HEK293 (cell line): Measurements from ENCODE around the gene CC2D1A.

Experiments
- CTCF ChIA-PET: fragments of 350-600 bp; formaldehyde crosslinking; extraction: SDS; loops from one replicate; lab custom pipeline; 2021; ENCODE audit warnings: antibody characterized with exemption; lab: Yijun Ruan, JAX
- POLR2A ChIA-PET: fragments of 300-600 bp; formaldehyde crosslinking; extraction: SDS; loops from one replicate; lab custom pipeline; 2020; ENCODE audit warnings: antibody characterized with exemption, inconsistent platforms; lab: Yijun Ruan, JAX
- H3K27ac ChIP-seq: fragments of 200-500 bp; sonication (Bioruptor generic); 2 replicates; pipeline ENCODE4 v1.5.1; 2014; ENCODE audit warnings: low read depth, low read length, control low read depth, inconsistent platforms; ENCODE audit errors: extremely low read depth
- H3K36me3 ChIP-seq, 2 experiments: fragments of 200-500 bp in 1 of 2; sonication (Bioruptor generic) in 1 of 2; 1 replicate in 1 of 2; 2 replicates in 1 of 2; pipeline ENCODE4 v1.5.1; 2014 to 2017; ENCODE audit warnings: inconsistent platforms in 2 of 2, low read length in 2 of 2; ENCODE audit not compliant: control insufficient read depth in 2 of 2, insufficient read depth in 1 of 2
- H3K4me1 ChIP-seq: fragments of 200-500 bp; sonication (Bioruptor generic); 2 replicates; pipeline ENCODE4 v1.5.1; 2014; ENCODE audit warnings: mild to moderate bottlenecking, low read length, inconsistent platforms; ENCODE audit not compliant: control insufficient read depth, insufficient read depth
- H3K4me3 ChIP-seq: 2 replicates; pipeline ENCODE4 v1.5.1; 2011; ENCODE audit warnings: low read depth, mild to moderate bottlenecking, control low read depth, low read length, moderate library complexity
- H3K9me3 ChIP-seq: fragments of 200-500 bp; sonication (Bioruptor generic); 2 replicates; pipeline ENCODE4 v1.5.1; 2014; ENCODE audit warnings: low read depth, low read length, inconsistent platforms; ENCODE audit not compliant: control insufficient read depth, insufficient read depth
- BCL11A ChIP-seq: fragments of 450-650 bp; formaldehyde crosslinking; IDR thresholded peaks from 2 replicates; pipeline ENCODE4 v1.5.1; 2016; ENCODE audit warnings: low read depth, missing biosample characterization, missing genetic modification characterization
- ELK4 ChIP-seq: IDR thresholded peaks from 2 replicates; pipeline ENCODE4 v1.6.1; 2011; ENCODE audit warnings: mild to moderate bottlenecking, low read depth, low read length, borderline replicate concordance
- FEZF1 ChIP-seq: fragments of 450-650 bp; formaldehyde crosslinking; IDR thresholded peaks from 2 replicates; pipeline ENCODE4 v1.5.1; 2016; ENCODE audit warnings: missing biosample characterization, missing genetic modification characterization
- PRDM10 ChIP-seq: fragments of 450-650 bp; formaldehyde crosslinking; IDR thresholded peaks from 2 replicates; pipeline ENCODE4 v1.5.1; 2016; ENCODE audit warnings: missing biosample characterization, missing genetic modification characterization
- SCRT1 ChIP-seq: fragments of 450-650 bp; formaldehyde crosslinking; IDR thresholded peaks from 2 replicates; pipeline ENCODE4 v1.5.1; 2016; ENCODE audit warnings: missing biosample characterization, missing genetic modification characterization, borderline replicate concordance
- SCRT2 ChIP-seq: fragments of 450-650 bp; formaldehyde crosslinking; IDR thresholded peaks from 2 replicates; pipeline ENCODE4 v1.5.1; 2016; ENCODE audit warnings: missing biosample characterization, missing genetic modification characterization
- ZEB2 ChIP-seq: fragments of 450-650 bp; formaldehyde crosslinking; IDR thresholded peaks from 2 replicates; pipeline ENCODE4 v1.5.1; 2016; ENCODE audit warnings: missing biosample characterization, missing genetic modification characterization
- ZNF239 ChIP-seq: fragments of 450-650 bp; formaldehyde crosslinking; IDR thresholded peaks from 2 replicates; pipeline ENCODE4 v1.5.1; 2016; ENCODE audit warnings: missing biosample characterization, missing genetic modification characterization
- ZNF26 ChIP-seq: fragments of 450-650 bp; formaldehyde crosslinking; IDR thresholded peaks from 2 replicates; pipeline ENCODE4 v1.5.1; 2016; ENCODE audit warnings: missing biosample characterization, missing genetic modification characterization
- ZNF274 ChIP-seq, 2 experiments: fragments of 200-500 bp in 1 of 2; fragments of 450-650 bp in 1 of 2; sonication (Bioruptor generic) in 1 of 2; formaldehyde crosslinking in 1 of 2; IDR thresholded peaks; 2 replicates each; pipeline versions ENCODE4 v1.5.1 to v1.6.1; 2014 to 2016; ENCODE audit warnings: borderline replicate concordance in 1 of 2, inconsistent platforms in 1 of 2, low read length in 1 of 2, missing biosample characterization in 1 of 2, missing genetic modification characterization in 1 of 2
- ZNF280D ChIP-seq: fragments of 450-650 bp; formaldehyde crosslinking; IDR thresholded peaks from 2 replicates; pipeline ENCODE4 v1.5.1; 2016; ENCODE audit warnings: missing biosample characterization, missing genetic modification characterization
- ZNF521 ChIP-seq: fragments of 450-650 bp; formaldehyde crosslinking; IDR thresholded peaks from 2 replicates; pipeline ENCODE4 v1.5.1; 2017; ENCODE audit warnings: missing biosample characterization, mild to moderate bottlenecking, missing genetic modification characterization
- ZNF580 ChIP-seq: fragments of 450-650 bp; formaldehyde crosslinking; IDR thresholded peaks from 2 replicates; pipeline ENCODE4 v1.5.1; 2016; ENCODE audit warnings: missing biosample characterization, missing genetic modification characterization
- ZNF654 ChIP-seq: fragments of 450-650 bp; formaldehyde crosslinking; IDR thresholded peaks from 2 replicates; pipeline ENCODE4 v1.5.1; 2016; ENCODE audit warnings: low read depth, missing biosample characterization, missing genetic modification characterization
- ZNF701 ChIP-seq: fragments of 450-650 bp; formaldehyde crosslinking; IDR thresholded peaks from 2 replicates; pipeline ENCODE4 v1.5.1; 2016; ENCODE audit warnings: missing biosample characterization, missing genetic modification characterization
- ZNF707 ChIP-seq: fragments of 450-650 bp; formaldehyde crosslinking; IDR thresholded peaks from 2 replicates; pipeline ENCODE4 v1.5.1; 2016; ENCODE audit warnings: missing biosample characterization, missing genetic modification characterization
- ZNF76 ChIP-seq: fragments of 450-650 bp; formaldehyde crosslinking; IDR thresholded peaks from 2 replicates; pipeline ENCODE4; 2016; ENCODE audit warnings: low read depth, missing biosample characterization, missing genetic modification characterization, borderline replicate concordance
- ZNF768 ChIP-seq: fragments of 450-650 bp; formaldehyde crosslinking; IDR thresholded peaks from 2 replicates; pipeline ENCODE4 v1.5.1; 2018; ENCODE audit warnings: missing biosample characterization, mild to moderate bottlenecking, missing genetic modification characterization

The CC2D1A gene

GRCh38 chr19:13899912-13900584, 6.0 kb upstream of the CC2D1A start:
- CTCF ChIA-PET: interaction anchor here (0.8 to 2.1 kb wide), 3 partner anchors 15 to 128 kb away, joined by 3 to 8 read pairs (median 3); no protein-coding TSS in a partner anchor
- TF ChIP-seq FEZF1 (peak; percentile 58), ZNF26 (no peak), SCRT1 (tag by site-specific recombination) (peak; percentile 20; the same call in 1 of the 2 replicates), SCRT2 (tag by site-specific recombination) (peak; percentile 85)
- TF ChIP-seq, all 188 proteins: peak for 3
- Histone ChIP-seq H3K9me3 (no peaks in the 10 kb centered on the region), H3K36me3 (no peaks in the 10 kb centered on the region; a peak in 1 of 3 replicates), H3K4me3 (no peak overlapping the region), H3K27ac (no peak overlapping the region), H3K4me1 (no peaks in the 10 kb centered on the region)
- POLR2A ChIA-PET: interaction anchor here (1.4 kb wide), 1 partner anchor 237 kb away, joined by 3 read pairs; no protein-coding TSS in a partner anchor

GRCh38 chr19:13902993-13903555, 2.9 kb upstream of the CC2D1A start:
- Histone ChIP-seq H3K9me3 (no peaks in the 10 kb centered on the region), H3K4me3 (no peak overlapping the region), H3K27ac (no peak overlapping the region), H3K4me1 (no peaks in the 10 kb centered on the region; the same call in 1 of the 2 replicates), H3K36me3 (no peaks in the 10 kb centered on the region; a peak in 1 of 3 replicates)
- ChIA-PET POLR2A (interaction anchor here (0.6 kb wide), 1 partner anchor 22 kb away, joined by 4 read pairs; no protein-coding TSS in a partner anchor), CTCF (interaction anchor here (0.5 to 2.2 kb wide), 11 partner anchors 9 to 1621 kb away, joined by 3 to 8 read pairs (median 3); no protein-coding TSS in a partner anchor)
- TF ChIP-seq SCRT1 (tag by site-specific recombination) (peak; percentile 25; the same call in 1 of the 2 replicates), ZNF580 (tag by site-specific recombination) (0 out of 2 replicates have a peak, but pooled peaks have one; percentile 31), ZNF274 (IDR thresholded peaks at IDR 0.05; ENCODE audit: low read length) (no peak), ZNF274 (tag by site-specific recombination; IDR thresholded peaks at IDR 0.05; ENCODE audit: borderline replicate concordance) (no peak), ZNF768 (tag by site-specific recombination) (no peak), BCL11A (tag by site-specific recombination) (no peak), ZNF26 (no peak), ZNF280D (tag by site-specific recombination) (no peak), ZNF654 (tag by site-specific recombination) (peak; percentile 36), ELK4 (no peak), ZNF76 (tag by site-specific recombination) (no peak), PRDM10 (tag by site-specific recombination) (peak; percentile 71), ZEB2 (tag by site-specific recombination) (no peak), ZNF521 (no peak), ZNF239 (tag by site-specific recombination) (no peak), SCRT2 (tag by site-specific recombination) (peak; percentile 64; the same call in 1 of the 2 replicates), ZNF707 (tag by site-specific recombination) (no peak), ZNF701 (tag by site-specific recombination) (no peak)
